H1 (cell line): Measurements from ENCODE around the gene HAND1. TPM values are rescaled to one million over a fixed set of nuclear protein-coding genes. Genes with fewer than 3 reads are reported as not detected.

Experiments used
- BRCA1 ChIP-seq: IDR thresholded peaks from 2 replicates; pipeline ENCODE4 v1.6.1; 2012; ENCODE audit warnings: low read depth, low read length, improper control_type of control experiment
- HDAC2 ChIP-seq, 2 experiments: fragments of 300-600 bp in 1 of 2; sonication (generic) in 1 of 2; IDR thresholded peaks; 2 replicates each; pipeline ENCODE4 v1.6.1; 2011 to 2012; ENCODE audit warnings: low read depth in 2 of 2, low read length in 2 of 2, mild to moderate bottlenecking in 2 of 2, moderate library complexity in 2 of 2, borderline replicate concordance in 1 of 2, inconsistent platforms in 1 of 2
- NRF1 ChIP-seq: IDR thresholded peaks from 2 replicates; pipeline ENCODE4 v1.6.1; 2011; ENCODE audit warnings: mild to moderate bottlenecking, low read depth, low read length, improper control_type of control experiment
- PHF8 ChIP-seq: fragments of 200-600 bp; sonication (generic); conservative IDR thresholded peaks from 2 replicates; pipeline ENCODE4 v1.7.1; 2012; ENCODE audit warnings: low read depth, mild to moderate bottlenecking, inconsistent platforms, low read length, moderate library complexity
- POU5F1 ChIP-seq: IDR thresholded peaks from 2 replicates; pipeline ENCODE4 v1.6.1; 2011; ENCODE audit warnings: low read depth, mild to moderate bottlenecking, low read length, moderate library complexity
- RFX5 ChIP-seq: IDR thresholded peaks from 2 replicates; pipeline ENCODE4 v1.6.1; 2011; ENCODE audit warnings: low read depth, low read length, improper control_type of control experiment, borderline replicate concordance
- RXRA ChIP-seq: IDR thresholded peaks from 2 replicates; pipeline ENCODE4 v1.6.1; 2011; ENCODE audit warnings: low read depth, mild to moderate bottlenecking, low read length, moderate library complexity; ENCODE audit not compliant: insufficient read depth
- SAP30 ChIP-seq: fragments of 300-600 bp; sonication (generic); IDR thresholded peaks from 2 replicates; pipeline ENCODE4 v1.7.1; 2012; ENCODE audit warnings: low read length, moderate library complexity, mild to moderate bottlenecking, inconsistent platforms; ENCODE audit not compliant: insufficient read depth, insufficient replicate concordance
- SP1 ChIP-seq: IDR thresholded peaks from 2 replicates; pipeline ENCODE4 v1.6.1; 2011; ENCODE audit warnings: low read depth, low read length
- SRF ChIP-seq: IDR thresholded peaks from 2 replicates; pipeline ENCODE4 v1.6.1; 2011; ENCODE audit warnings: mild to moderate bottlenecking, low read depth, low read length, moderate library complexity
- TCF12 ChIP-seq: IDR thresholded peaks from 2 replicates; pipeline ENCODE4 v1.6.1; 2011; ENCODE audit warnings: low read depth, mild to moderate bottlenecking, low read length
- TEAD4 ChIP-seq: IDR thresholded peaks from 2 replicates; pipeline ENCODE4 v1.6.1; 2012; ENCODE audit warnings: low read depth, low read length, inconsistent platforms, mixed read lengths
- ZNF274 ChIP-seq: IDR thresholded peaks from 2 replicates; pipeline ENCODE4 v1.7.0; 2012; ENCODE audit warnings: low read length, borderline replicate concordance; ENCODE audit errors: extremely low read depth
- polyA plus RNA-seq, 7 experiments: library from polyadenylated mRNA; depleted of rRNA in 3 of 7; stranded (reverse) in 5 of 7; unstranded in 2 of 7; fragments of >200 nt in 5 of 7; fragments of 200-250 nt in 2 of 7; gene quantifications; 1 replicate in 5 of 7; 2 replicates in 1 of 7; 4 replicates in 1 of 7; pipeline versions ENCODE4 v1.2.1 to v1.2.3, GENCODE V29; 2011 to 2013; ENCODE audit warnings: missing spikeins in 2 of 7, mixed read lengths in 2 of 7
- total RNA-seq: library from RNA; stranded (reverse); fragmentation: NEBNext Ultra II Directional; extraction: Animal tissue kit (Norgen Biotek cat#: 25700); gene quantifications from 2 replicates; pipeline ENCODE4 v1.2.1, GENCODE V29; 2021
- TF ChIP-seq, protein P1 (sequence below), 3 experiments: IDR thresholded peaks; 1 replicate in 2 of 3; 2 replicates in 1 of 3; pipeline versions ENCODE4 v1.5.1 to v1.6.1; 2011; ENCODE audit warnings: low read length in 3 of 3, mild to moderate bottlenecking in 3 of 3, inconsistent platforms in 2 of 3, low read depth in 1 of 3, moderate library complexity in 1 of 3; ENCODE audit not compliant: insufficient read depth in 1 of 3; ENCODE audit errors: control extremely low read depth in 1 of 3

Gene HAND1
- total and polyA plus RNA-seq, 2 of the 8 experiments (the other 6 are each of a cell fraction or from before 2014, with no cell fraction given), result 0.06 TPM; not detected in 1

DNA sequence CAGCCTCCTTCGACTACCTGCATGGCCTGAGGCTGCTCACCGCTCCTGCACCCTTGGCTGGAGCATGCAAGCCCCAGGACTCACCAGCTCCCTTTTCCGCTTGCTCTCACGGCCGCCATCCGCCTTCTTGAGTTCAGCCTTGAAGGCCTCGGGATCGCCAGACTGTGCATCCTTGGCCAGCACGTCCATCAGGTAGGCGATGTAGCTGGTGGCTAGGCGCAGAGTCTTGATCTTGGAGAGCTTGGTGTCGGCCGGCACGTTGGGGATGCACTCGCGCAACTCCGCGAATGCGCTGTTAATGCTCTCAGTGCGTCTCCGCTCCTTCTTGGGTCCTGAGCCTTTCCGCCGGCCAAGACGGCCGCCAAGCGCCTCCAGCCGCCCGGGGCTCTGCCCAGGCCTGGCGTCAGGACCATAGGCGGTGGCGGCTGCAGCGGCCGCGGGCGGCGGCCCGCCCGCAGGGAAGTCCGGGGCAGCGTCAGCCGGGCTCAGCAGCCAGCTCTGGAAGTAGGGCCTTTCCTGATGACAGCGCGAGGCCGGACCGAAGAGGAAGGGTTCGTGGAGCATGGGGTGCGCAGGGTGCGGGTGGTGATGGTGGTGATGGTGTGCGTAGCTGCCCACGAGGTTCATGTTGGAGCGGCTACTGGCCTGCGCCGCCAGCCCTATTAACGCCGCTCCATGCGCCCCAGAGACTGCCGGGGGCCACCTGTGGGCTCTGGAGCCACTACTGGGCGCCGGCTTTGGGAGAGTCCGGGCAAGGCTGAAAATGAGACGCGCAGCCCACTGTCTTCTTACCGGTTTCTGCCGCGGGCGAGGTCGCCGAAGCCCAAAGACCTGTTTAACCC is 424 bp downstream of the HAND1 start (continued):
- TF ChIP-seq HDAC2 (IDR thresholded peaks at IDR 0.05; ENCODE audit: borderline replicate concordance in 1 of 2, low read depth in 2 of 2, low read length in 2 of 2) (no peak), SRF (no peak), SAP30 (no peak), TCF12 (no peak), BRCA1 (no peak), TEAD4 (no peak), ZNF274 (no peak), PHF8 (no peak), POU5F1 (no peak), RXRA (no peak), RFX5 (no peak), NRF1 (no peak), SP1 (peak; percentile 50; the same call in 1 of the 2 replicates)
- TF ChIP-seq, protein P1, sequence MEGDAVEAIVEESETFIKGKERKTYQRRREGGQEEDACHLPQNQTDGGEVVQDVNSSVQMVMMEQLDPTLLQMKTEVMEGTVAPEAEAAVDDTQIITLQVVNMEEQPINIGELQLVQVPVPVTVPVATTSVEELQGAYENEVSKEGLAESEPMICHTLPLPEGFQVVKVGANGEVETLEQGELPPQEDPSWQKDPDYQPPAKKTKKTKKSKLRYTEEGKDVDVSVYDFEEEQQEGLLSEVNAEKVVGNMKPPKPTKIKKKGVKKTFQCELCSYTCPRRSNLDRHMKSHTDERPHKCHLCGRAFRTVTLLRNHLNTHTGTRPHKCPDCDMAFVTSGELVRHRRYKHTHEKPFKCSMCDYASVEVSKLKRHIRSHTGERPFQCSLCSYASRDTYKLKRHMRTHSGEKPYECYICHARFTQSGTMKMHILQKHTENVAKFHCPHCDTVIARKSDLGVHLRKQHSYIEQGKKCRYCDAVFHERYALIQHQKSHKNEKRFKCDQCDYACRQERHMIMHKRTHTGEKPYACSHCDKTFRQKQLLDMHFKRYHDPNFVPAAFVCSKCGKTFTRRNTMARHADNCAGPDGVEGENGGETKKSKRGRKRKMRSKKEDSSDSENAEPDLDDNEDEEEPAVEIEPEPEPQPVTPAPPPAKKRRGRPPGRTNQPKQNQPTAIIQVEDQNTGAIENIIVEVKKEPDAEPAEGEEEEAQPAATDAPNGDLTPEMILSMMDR (IDR thresholded peaks at IDR 0.05; ENCODE audit: control extremely low read depth in 1 of 3, insufficient read depth in 1 of 3, low read depth in 1 of 3, low read length in 3 of 3), result no peak
- TF ChIP-seq, all 59 proteins: peak for 7
